ENCODE data around the gene SNAI3.

SNAI3 gene

GRCh38 chr16:88705076-88705684, 18.9 kb upstream of the SNAI3 start:
- H3K4me2 ChIP-seq (ENCODE audit: low read length): peak overlapping the region; percentile 100
- H3K9me3 ChIP-seq (ENCODE audit: insufficient read depth, low read length): no peaks in the 10 kb centered on the region
- peaks cover 75% of the 10 kb centered on the region for H3K79me2 ChIP-seq (ENCODE audit: low read length)
- peaks cover 29% of the 10 kb centered on the region for H3K4me1 ChIP-seq (ENCODE audit: low read length)
- H3K27ac ChIP-seq (ENCODE audit: low read length): no peak overlapping the region
- H3K9ac ChIP-seq (ENCODE audit: low read length): peak overlapping the region; percentile 86
- no peaks in the 10 kb centered on the region for H3K27me3 ChIP-seq (ENCODE audit: low read depth, low read length)
- H4K20me1 ChIP-seq (ENCODE audit: insufficient read depth, low read length): no peaks in the 10 kb centered on the region
- H3K4me3 ChIP-seq (ENCODE audit: low read length): peak overlapping the region; percentile 93
- no peak for TF ChIP-seq EZH2phosphoT487 (IDR thresholded peaks at IDR 0.05; ENCODE audit: low read depth)
- TF ChIP-seq CTCF (IDR thresholded peaks at IDR 0.05; ENCODE audit: low read depth, low read length): no peak
- H3K36me3 ChIP-seq (replicated peaks; ENCODE audit: low read depth, low read length): peaks cover 3% of the 10 kb centered on the region
- no peak overlapping the region for H2AFZ ChIP-seq (ENCODE audit: low read depth, low read length)

- TF ChIP-seq EZH2phosphoT487 (IDR thresholded peaks at IDR 0.05; ENCODE audit: low read depth): no peak
- TF ChIP-seq CTCF (IDR thresholded peaks at IDR 0.05; ENCODE audit: low read depth, low read length): no peak
- H3K27ac ChIP-seq (ENCODE audit: low read length): no peak overlapping the region
- H3K4me3 ChIP-seq (ENCODE audit: low read length): no peak overlapping the region
- no peaks in the 10 kb centered on the region for H3K9me3 ChIP-seq (ENCODE audit: insufficient read depth, low read length)
- peaks cover 30% of the 10 kb centered on the region for H3K4me1 ChIP-seq (ENCODE audit: low read length)
- no peak overlapping the region for H2AFZ ChIP-seq (ENCODE audit: low read depth, low read length)
- no peak overlapping the region for H3K9ac ChIP-seq (ENCODE audit: low read length)
- no peaks in the 10 kb centered on the region for H4K20me1 ChIP-seq (ENCODE audit: insufficient read depth, low read length)
- H3K27me3 ChIP-seq (ENCODE audit: low read depth, low read length): no peaks in the 10 kb centered on the region
- no peak overlapping the region for H3K4me2 ChIP-seq (ENCODE audit: low read length)
- H3K36me3 ChIP-seq (replicated peaks; ENCODE audit: low read depth, low read length): peaks cover 8% of the 10 kb centered on the region
- peaks cover 60% of the 10 kb centered on the region for H3K79me2 ChIP-seq (ENCODE audit: low read length)
Measured at GRCh38 chr16:88703486-88704309, 17.4 kb upstream of the SNAI3 start.

- H3K27ac ChIP-seq (ENCODE audit: low read length): no peak overlapping the region
- H3K9me3 ChIP-seq (ENCODE audit: insufficient read depth, low read length): no peaks in the 10 kb centered on the region
- no peak overlapping the region for H2AFZ ChIP-seq (ENCODE audit: low read depth, low read length)
- H3K4me1 ChIP-seq (ENCODE audit: low read length): peaks cover 29% of the 10 kb centered on the region
- H3K4me3 ChIP-seq (ENCODE audit: low read length): no peak overlapping the region
- no peak for TF ChIP-seq CTCF (IDR thresholded peaks at IDR 0.05; ENCODE audit: low read depth, low read length)
- peaks cover 49% of the 10 kb centered on the region for H3K79me2 ChIP-seq (ENCODE audit: low read length)
- 0 out of 2 replicates have a peak overlapping the region, but pooled peaks have one; percentile 88 for H3K4me2 ChIP-seq (ENCODE audit: low read length)
- H3K27me3 ChIP-seq (ENCODE audit: low read depth, low read length): no peaks in the 10 kb centered on the region
- H3K36me3 ChIP-seq (replicated peaks; ENCODE audit: low read depth, low read length): peaks cover 12% of the 10 kb centered on the region
- no peaks in the 10 kb centered on the region for H4K20me1 ChIP-seq (ENCODE audit: insufficient read depth, low read length)
- H3K9ac ChIP-seq (ENCODE audit: low read length): no peak overlapping the region
Measured at GRCh38 chr16:88702371-88703210, 16.3 kb upstream of the SNAI3 start.

Measured in OCI-LY3 (cell line).